Measurements from ENCODE around the gene SOX6.

- no peak for TF ChIP-seq POLR2A (IDR thresholded peaks at IDR 0.05)
- no peak for TF ChIP-seq CTCF (IDR thresholded peaks at IDR 0.05)
Measured at GRCh38 chr11:16279524-16279923, 76.8 kb downstream of the SOX6 start.
